Measurements from ENCODE around the gene KCNK17.

The KCNK17 gene

DNA sequence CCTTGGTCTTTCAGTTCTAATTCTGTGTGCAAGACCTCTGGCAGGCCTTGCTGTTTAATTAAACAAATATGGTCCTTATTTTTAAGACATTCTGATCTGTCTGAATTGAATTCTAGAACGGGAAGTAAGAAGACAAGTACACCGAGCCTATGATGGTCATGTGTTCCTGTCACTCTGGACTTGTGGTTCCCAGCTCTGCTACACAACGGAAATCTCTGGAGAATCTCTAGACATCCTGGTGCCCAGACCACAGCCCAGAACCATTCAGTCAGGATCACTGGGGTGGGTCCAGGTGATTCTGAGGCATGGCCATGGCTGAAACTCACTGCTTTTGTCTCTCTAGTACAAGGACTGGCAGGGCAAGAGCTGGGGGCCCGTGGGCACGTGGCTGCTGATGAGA lies 24.2 kb upstream of the KCNK17 start:
- DNase-seq (ENCODE audit: low spot score) = no peak

DNA sequence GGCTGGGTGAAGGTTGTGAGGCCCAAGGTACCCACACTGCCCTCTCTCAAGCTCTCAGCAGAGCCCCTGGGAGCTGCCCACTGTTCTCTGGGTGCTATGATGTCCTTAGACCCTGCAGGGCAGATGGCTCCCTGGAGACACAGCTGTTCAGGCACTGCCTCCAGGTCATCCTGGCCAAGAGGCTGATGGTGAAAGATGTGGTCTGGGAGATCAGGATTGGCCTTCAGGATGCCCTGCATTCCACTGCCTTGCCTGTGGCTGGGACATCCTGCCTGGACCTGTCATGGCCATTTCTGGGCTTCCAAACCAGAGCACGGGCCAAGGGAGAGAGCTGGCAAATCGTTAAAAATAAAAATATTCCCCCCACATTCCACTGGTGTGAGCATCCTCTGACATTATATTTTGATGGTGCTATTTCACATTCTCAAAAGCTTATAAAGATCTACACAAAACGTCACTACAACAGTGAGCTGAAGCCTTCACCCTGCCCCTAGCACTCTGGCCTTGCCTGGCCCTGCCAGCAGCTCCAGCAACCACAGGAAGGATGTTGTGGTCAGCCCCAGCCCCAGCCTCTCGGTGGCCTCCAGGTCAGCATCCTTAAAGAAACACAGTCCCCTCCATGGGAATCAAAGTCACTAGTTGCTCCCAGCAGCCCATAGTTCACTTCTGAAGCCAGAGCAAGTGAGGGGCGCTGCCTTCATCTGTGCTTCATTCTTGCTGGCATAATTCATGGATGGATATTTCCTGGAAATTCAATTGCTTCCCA lies 21.7 kb upstream of the KCNK17 start:
- no peak for DNase-seq (ENCODE audit: low spot score)

DNA sequence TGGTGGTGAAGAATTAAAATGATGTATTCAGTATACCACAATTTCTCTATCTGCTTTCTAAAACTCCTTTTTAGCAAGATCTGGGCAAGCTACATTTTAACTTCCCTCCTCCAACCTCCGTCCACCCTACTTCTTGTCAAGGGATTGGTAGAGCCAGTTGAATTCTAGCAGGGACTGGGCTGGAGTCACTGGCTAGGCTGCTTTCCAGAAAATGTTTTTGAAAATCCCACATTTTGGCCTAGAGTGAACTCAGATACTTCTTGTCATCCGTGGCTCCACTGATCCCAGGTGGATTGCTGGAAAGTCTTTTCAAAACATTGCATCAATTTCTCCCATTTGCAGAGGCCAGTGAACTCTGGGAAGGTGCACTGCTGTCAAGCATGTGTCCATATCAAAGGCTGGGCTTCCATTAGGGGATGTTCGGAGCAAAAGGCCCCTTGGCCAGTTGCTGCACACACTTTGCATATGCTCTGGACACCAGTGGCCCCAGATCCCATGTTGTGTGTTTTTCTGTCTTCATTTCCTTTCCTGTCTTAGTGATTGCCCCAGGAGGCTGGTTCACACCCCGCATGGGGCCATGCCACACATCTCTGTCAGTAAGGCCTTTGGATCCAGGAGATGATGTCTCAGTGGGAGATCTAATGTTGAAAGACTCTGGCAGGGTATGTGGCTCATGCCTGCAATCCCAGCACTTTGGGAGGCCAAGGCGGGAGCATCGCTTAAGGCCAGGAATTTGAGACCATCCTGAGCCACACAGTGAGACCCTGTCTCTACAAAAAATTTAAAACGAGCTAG lies 19.6 kb upstream of the KCNK17 start:
- no peak for DNase-seq (ENCODE audit: low spot score)

- DNase-seq (ENCODE audit: low spot score) = no peak
Measured at GRCh38 chr6:39330476-39330875, 16.3 kb upstream of the KCNK17 start.

- no peak for DNase-seq (ENCODE audit: low spot score)
Measured at GRCh38 chr6:39330057-39330456, 15.8 kb upstream of the KCNK17 start.

DNA sequence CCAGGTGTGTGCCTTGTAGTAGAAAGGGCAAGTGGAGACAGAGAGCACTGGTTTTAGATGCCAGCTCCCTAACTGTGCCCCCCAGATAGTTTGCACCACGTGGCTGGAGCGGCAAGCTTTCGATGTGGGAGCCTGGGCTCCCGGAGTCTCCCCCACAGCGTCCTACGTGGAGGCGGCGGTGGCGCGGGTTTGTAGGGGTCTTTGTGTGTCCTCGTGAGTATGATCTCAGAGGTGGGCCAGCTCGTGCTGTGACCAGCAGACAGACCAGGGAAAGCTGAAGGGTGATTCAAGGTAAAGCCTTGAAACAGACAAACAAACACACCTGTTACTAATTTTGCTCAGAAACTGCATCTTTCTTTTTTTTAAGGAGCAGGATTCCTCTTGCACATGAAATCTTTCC lies 13.8 kb upstream of the KCNK17 start:
- no peak for DNase-seq (ENCODE audit: low spot score)

GRCh38 chr6:39327507-39327906 lies 13.3 kb upstream of the KCNK17 start:
- DNase-seq (ENCODE audit: low spot score) = no peak

DNA sequence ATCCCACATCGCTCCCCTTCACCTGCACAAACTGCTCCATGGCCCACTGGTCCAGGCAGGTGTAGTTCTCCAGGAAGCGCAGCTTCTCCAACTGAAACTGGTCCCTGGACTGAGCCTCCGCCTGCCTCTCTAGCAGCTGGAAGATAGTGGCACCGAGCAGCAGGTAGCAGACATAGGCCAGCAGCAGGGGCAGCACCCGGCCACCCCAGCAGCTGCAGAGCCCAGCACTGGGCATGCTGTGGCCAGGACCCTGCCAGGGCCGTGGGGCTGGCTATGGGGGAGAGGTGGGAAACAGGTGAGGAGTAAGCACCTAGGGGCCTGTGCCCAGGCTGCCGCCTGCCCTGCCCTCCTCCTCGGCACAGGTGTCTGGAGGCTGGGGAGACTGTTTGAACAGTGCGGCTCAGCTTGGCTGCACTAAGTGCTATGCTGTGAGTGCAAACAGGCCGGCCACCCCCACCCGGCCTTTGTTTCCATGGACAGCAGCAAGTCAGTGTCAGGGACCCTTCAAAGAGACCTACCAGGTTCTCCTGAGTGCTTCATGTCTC lies 8.2 kb upstream of the KCNK17 start, which contains the start of gene KCNK16:
Gene KCNK16 (minus strand): TSS at position 397 of the 545 bp plus-strand sequence. CDS start 162 bp downstream, at position 235.
- DNase-seq (ENCODE audit: low spot score) = no peak

DNA sequence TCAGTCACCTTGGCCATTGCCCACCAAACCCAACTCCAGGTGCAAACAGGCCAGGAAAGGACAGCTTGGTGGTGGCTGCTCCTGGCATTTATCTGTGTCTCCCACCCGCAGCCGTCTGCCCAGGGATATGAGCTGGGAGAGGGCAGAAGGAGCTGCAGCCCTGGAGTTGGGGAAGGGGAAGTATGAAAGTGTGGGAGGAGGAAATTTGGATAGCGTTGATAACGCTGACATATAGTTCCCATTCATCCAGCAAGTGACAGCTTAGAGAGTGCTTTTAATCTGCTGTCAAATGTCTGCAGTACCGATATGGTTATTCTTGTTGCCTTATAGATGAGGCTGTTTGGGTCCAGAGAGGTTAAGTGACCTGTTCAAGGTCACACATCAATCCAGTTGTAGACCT lies 7.5 kb upstream of the KCNK17 start:
- DNase-seq (ENCODE audit: low spot score) = no peak

GRCh38 chr6:39320363-39320984 lies 6.3 kb upstream of the KCNK17 start:
- no peak for DNase-seq (ENCODE audit: low spot score)

- no peak for DNase-seq (ENCODE audit: low spot score)
Measured at GRCh38 chr6:39319621-39320362, 5.6 kb upstream of the KCNK17 start.

- no peak for DNase-seq (ENCODE audit: low spot score)
Measured at GRCh38 chr6:39317256-39317655, 3.0 kb upstream of the KCNK17 start.

DNA sequence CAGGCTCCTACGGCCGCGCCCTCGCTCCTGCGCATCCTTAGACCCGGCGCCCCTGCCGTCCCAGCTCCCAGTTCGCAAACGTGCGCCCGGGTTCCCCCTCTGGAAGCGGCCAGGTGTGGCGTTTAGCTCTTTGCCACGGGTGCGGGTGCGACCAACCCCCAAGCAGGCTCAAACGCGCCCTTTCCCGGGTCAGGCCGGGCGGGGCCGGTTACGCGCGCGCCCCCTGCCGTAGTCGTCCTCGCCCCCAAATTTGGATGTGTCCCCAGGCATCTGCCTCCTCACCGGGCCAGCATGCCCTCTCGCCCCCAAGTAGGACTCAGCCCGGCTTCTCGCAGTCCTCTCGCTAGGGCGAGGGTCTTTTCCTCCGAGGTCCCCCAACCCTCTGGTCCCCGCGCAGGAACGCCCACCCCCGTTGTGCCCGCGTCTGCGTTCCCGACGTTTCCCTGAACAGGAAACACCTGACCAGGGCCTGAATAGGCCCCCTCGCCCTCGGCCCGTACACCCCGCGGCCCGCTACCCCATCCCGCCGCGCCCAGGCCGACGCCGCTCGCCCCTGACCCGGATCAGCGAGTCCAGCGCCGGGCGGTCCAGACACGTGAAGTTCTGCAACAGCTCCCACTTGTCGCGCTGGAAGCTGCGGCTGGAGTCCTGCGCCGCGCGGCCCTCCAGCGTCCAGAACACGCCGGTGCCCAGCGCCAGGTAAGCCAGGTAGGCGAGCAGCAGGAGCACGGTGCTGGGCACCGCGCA lies 520 bp downstream of the KCNK17 start:
- DNase-seq (ENCODE audit: low spot score) = no peak

GRCh38 chr6:39312912-39313525 lies 1.2 kb downstream of the KCNK17 start:
- no peak for DNase-seq (ENCODE audit: low spot score)

DNA sequence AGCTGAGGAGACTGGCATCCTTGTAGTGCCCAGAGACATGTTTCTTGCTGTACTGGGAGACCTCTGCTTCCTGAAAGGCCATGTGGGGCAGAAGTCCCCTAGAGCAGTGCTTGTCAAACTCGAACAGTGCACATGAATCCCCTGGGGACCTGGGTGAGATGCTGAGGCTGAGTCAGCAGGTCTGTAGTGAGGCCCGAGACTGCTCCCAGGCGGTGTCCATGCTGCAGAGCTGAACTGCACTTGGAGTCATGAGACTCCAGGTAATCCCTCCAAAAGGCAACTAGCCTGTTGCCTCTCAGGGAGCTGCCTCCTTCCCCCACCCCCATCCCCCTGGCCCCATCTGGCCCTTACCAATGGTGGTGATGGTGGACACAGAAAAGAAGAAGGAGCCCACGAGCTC lies 3.7 kb downstream of the KCNK17 start:
- no peak for DNase-seq (ENCODE audit: low spot score)

- peak; percentile 17 for DNase-seq (ENCODE audit: low spot score)
Measured at GRCh38 chr6:39309942-39310531, 4.2 kb downstream of the KCNK17 start.

- DNase-seq (ENCODE audit: low spot score) = no peak
Measured at GRCh38 chr6:39307462-39307861, 6.8 kb downstream of the KCNK17 start.

DNA sequence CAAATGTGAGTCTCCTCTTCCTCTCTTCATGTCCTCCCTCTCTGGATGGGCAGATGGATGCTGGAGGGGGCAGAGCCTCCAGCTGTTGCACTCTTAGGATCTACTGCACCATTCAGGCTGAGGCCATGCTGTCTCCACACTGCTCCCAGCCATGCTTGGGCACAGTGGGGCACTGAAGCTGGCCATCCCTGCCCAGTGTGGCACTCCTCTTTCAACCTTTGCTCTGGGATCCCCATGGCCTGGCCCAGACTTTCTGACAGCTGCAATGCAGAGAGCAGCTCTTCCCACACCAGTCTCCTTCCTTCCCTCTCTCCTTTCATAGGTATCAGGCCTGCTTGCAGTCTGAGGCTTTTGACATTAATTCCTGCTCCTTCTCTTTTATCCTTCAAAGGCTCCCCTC lies 9.3 kb downstream of the KCNK17 start:
- no peak for DNase-seq (ENCODE audit: low spot score)

DNA sequence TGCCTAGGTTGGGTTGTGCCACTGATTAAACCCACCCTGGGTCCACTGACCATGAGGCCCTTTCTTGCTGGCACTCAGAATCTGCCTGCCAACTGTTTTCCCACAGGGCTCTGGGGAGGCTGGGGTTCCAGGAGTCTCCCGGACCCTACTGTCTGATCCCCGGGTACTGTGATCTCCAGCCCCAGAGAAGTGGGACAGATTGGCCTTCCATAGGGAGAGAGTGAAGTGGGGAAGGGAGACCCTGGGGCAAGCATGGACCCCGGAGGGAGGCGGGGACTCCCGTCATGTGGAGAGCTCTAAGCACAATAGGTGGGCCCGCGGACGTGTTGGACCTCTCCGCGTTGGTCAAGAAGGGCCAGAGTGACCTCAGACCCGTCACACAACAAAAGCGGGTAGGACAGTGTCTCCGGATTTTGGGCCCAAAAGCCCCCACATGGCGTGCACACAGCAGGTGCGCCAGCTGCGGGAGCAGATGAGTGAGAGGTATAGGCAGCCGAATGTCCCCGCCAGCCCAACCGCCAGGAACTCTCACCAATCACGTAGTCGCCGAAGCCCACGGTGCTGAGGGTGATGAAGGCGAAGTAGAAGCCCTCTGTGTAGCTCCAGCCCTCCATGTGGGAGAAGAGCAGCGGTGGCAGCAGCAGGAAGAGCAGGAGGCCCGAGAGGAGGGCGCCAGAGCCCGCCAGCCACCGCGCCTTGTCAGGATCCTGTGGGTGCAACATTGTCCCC lies 10.6 kb downstream of the KCNK17 start:
- no peak for DNase-seq (ENCODE audit: low spot score)

Measured in CD4-positive, alpha-beta T cell treated with Interleukin-6 at 100 ng/mL for 8 hours (primary cell).